ENCODE measurements around the gene CSPG4.
A peak's percentile ranks its signal among the peaks of the same experiment; 100 is the strongest.
"Not testable (repeated sequence)": the region's sequence is repeated elsewhere in the genome, so short reads cannot be mapped to it uniquely, and the experiment has no call there.

Gene CSPG4

DNA sequence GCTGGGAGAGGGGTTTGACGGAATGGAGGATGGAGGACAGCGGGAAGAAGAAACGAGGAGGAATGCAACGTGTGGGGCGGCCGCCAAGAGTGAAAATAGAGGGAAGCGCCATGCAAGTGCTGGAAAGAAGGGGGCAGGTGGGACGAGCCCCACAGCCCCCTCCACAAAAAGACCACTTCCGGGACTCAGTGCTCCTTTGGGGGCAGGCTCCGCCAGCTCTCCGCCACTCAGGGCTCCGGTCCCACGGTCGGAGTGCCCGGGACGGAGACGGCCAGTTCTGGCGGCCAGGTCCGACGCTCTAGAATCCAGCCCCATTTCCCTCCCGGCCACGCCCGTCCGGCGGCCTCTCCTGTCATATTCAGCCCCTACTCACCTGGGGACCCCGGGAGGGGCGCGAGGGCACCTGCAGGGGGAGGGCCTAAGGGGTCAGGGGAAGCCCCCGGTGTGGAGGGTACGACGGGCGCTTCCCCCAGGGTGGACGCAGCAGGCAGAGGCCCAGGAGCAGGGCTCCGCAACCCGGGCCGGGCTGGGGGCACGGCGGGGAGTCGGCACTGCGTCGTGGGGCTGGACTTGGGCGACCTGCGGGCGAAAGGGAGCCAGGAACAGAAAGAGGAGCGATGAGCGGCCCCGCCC, 25.5 kb upstream of the CSPG4 start:
- DNase-seq = no peak

DNA sequence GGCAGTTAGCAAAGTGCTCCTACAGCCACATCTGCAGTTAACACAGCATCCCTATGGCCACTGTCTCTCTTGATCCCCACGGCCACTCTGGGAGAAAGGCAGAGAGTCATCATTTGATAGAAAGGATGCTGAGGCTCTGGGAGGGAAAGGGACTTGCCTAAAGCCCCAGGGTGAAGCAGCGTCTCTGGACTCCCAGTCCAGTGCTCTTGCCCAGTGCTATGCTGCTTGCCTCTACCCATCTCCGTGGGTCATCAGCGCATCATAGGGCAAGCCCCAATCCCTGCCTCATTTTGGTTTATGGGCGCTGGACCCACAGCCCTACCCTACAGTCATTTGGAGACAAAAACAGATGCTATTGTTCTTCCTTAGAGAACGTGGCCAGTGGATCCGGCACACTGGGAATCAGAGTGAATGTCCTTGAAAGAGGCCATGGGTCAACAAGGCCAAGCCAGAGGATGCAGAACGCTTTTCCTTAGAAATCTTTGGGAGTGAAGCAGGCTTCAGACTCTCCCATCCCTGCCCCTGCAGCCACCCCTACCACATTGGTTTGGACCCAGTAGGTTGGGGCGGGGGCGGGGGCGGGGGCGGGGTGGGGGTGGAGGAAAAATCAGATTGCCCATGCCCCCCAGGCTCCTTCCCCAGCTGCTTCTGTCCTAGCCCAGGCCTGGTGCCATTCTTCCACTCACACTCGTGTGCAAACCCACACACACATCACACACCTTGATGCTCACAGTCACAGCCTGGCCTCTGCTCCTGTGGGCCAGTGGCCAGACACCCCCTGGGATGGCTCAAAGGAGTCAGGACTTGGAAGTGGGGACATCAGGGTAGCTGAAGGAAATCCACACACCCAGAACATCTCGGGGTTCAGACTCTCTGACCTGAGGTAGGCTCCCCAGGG, 24.7 kb upstream of the CSPG4 start:
- DNase-seq = not testable (repeated sequence)

DNA sequence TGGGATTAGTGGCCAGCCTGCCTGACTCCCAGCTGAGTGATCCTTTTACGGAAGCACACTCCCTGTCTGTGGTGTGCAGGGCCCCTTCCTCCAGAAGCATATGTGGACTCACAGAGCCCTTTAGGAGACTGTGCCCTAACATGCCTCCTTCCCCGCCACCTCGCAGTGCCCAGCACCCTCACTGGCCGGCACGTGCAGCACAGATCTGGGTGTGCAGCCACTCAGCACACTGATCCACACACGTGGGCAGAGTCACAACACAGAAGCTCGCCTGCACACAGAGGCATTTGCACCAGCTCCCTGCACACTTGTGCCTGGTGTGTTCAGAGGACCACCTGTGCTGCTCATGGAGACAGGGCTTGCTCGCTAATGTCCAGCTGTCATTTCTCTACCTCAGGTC, 23.6 kb upstream of the CSPG4 start:
- DNase-seq = no peak

DNA sequence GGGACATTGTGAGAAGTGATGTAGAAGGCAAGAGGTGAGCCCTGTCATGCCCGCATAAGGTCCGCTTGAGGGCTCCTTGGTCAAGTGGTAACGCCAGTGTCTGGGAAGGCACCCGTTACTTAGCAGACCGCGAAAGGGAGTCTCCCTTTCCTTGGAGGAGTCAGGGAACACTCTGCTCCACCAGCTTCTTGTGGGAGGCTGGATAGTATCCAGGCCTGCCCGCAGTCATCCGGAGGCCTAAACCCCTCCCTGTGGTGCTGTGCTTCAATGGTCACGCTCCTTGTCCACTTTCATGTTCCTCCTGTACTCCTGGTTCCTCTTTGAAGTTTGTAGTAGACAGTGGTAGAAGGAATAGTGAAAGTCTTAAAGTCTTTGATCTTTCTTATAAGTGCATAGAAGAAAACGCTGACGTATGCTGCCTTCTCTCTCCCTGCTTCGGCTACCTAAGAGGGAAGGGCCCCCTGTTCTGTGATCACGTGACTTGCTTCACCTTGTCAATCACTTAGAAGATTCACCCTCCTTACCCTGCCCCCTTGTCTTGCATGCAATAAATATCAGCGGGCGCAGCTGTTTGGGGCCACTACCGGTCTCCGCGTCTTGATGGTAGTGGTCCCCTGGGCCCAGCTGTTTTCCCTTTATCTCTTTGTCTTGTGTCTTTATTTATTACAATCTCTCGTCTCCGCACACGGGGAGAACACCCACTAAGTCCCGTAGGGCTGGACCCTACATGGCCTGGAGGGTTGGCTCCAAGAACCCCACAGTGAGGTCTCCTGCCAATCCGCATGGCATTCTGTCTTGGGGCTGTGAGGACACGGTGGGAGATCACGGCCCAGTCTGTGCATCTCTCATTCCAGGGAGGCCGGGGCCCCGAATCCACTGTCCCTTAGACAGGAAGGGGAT, 22.5 kb upstream of the CSPG4 start:
- not testable (repeated sequence) for DNase-seq

DNA sequence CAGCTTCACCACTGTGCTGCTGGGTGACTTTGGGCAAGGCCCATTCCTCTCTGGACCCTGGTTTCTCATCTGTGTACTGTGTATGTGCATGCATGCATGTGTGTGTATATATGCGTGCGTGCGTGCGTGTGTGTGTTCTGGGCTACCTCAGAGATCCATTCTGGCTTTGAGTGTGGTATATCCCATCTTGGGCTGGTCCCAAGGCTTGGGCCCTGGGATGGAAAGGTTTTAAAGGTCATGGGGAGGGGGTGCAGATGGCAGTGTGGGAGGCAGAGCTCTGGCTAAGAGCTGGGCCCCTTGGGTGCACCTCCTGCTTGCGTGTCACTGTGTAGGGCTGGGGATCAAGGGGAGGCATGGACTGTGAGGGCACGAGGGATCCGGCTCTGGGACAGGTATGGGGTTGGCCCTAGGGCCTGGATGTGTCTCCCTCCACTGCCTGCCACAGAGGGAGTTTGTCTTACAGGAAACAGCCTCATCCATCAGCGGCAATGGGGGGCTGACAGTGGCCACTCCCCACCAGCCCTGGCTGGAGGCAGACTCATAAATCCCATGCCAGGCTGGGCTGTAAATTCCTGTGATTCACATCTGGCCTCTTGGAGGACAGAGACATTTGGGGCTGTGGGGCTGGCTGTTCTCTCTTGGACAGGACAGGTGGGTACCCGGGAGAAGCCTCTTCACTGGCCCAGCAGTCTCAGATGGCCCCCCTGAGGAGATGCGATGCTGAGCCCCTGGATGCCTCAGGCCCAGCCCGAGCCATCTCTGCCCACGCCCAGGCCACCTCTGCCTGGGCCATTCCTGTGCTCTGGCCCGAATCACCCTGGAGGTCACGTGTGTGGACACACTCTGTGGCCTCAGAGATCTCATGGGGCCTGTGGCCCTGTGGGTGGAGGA, 21.4 kb upstream of the CSPG4 start:
- DNase-seq = no peak

DNA sequence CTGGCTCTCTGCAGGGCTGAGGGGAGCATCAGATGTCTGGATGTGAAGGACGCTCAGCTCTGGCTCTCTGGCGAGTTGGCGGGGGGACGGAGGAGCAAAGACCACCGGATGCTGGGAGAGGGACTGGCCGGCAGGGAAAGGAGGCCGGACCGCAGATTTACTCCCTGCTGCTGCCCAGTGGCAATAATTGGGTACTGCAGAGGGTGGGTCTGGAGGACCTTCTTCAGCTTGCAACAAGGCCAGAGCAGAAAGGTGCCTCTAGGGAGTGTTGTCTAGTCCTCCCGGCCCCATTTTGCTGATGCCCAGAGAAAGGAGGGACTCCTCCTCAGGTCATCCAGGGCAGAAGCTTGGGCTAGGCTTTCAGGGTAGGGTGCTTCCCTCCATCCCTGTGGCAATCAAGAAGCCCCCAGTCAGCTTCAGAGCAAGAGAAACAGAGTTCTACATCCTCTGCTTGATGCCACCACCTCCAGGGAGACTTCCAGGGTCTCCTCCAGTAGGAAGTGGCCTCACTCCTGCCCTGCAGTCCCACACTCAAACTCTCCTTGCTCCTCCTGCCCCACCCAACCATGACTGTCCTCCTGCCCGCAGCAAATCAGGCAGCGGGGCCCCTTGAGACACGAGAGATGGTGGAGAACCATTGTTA, 20.3 kb upstream of the CSPG4 start:
- peak; percentile 42 for DNase-seq

DNA sequence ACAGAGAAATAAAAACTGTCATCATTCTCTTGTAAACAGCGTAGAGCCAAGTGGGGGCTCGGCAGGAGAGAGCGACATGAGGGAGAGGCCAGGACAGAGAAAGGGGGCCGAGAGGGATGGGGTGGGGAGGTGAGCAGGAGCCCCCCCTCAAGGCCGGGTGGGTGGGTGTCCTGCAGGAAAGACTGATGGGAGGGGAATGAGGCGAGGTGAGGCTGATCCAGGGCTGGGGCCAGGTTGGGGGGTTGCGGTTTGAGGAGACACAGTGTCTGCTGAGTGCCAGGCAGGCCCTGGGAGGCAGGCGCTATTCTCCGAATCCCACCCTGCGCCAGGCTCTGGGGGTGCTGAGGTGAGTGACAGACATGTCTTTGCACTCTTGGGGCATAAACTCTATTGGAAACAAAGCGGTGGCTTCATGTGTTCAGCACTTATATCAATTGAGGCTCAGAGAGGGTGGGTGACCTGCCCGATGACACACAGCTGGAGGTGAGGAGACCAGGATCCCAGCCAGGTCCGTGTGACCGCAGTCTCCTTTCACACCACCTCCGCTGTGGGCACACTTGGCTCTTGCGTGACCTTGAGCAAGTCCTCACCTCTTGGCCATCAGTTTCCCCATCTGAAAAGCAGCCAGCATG, 19.6 kb upstream of the CSPG4 start:
- DNase-seq = no peak

DNA sequence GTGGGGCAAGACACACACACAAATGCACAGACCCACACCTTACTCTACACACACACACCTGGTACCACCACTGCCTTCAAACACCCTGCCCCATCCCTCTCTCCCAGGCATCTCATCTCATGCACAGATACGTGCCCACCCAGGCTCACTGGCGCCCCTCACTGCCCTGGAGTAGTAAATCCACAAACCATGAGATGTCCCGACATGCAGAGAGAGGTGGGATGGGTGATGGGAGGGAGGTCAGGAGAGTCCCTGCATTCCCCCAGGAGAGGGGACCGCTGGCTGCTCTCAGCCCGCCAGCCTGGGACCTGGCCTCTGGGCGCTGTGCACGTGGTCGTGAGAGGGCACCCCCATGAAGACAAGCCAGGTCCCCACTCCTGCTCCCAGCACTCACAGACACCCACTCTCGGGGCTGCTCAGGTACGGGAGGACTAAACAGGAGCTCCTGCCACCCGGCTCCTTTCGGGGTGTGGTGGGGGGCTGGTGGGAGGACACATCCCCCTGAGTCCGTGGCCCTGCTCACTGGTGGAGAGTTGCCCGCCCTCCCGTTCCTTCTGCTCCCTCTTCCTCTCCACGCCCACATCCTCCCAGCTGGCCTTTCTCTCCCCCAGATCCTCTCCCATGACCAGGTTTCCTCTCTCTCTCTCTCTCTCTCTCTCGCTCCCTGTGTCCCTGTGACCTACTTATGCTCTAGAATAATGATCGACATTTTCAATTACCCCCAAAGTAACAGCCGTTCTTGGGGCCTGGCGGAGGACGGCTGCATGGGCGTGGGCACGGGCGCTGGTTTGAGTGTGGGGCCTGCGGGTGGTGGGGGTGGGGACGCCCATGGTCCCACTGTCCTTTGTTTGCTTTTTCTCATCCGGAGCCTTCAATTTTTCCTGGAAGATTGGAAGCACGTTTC, 18.9 kb upstream of the CSPG4 start:
- no peak for DNase-seq

DNA sequence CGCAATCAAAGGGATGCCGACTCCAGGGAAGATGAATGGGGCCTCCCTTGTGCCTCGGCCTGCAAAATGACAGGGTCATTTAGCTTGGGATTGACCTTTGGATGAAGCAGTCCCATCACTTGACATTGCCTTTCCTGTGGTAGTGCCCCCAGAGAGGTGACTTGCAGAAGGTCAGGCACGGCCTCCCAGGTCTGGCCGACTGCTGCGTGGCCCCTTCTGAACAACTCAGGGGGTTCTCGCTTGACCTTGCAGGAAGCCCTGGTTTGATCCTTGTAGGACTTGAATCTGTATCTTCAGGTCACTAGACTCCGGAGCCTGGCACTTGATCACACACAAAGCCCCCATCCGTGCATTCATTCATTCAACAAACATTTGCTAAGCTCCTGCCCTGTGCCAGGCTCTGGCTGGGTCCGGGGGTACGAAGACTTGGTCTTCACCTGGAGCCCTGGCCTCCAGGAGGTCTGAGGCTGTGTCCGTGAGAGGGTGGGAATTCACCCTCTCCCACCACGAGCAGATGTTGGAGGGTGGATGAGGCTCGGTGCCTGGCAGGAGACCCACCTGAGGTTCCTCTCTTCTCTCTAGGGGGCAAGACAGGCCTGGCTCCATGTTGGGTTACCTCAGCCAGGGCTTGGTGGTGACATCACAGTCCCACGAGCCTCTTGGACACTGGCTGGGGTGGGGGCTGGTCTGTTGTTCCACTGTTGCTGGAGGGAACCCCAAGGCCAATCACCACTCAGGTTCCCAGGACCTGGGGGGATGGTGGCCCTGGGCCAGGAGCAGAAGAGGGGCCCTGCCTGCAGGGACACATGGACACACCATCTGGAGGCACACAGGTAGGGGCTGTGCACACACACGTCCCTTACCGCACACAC, 18.0 kb upstream of the CSPG4 start:
- not testable (repeated sequence) for DNase-seq

DNA sequence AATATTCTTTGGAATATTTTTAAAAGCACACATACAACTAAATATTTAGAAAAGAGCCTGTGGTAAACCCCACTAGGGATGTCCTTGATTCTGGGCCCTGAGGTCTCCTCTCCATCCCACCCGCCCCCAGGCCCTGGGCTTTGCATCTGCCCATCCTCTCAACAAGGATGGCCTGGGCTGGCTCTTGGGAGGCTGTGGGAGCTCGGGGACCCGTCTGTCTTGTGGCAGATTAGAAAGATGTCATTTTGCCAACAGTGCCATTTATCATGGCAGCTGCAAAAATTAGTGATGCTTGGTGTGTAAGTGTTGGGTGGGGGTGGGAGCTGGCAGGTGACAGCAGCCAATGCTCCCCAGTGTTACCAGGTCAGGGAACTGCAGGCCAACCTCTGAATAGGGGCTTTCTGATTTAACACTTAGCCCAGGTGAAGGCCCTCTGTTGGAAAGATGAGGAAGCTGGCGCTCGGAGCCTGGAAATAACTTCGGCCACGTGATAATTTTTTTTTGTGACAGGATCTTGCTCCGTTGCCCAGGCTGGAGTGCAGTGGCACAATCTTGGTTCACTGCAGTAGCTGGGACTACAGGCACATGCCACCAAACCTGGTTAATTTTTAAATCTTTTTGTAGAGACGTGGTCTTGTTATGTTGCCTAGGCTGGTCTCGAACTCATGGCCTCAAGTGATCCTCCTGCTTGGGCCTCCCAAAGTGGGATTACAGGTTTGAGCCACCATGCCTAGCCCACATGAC, 16.9 kb upstream of the CSPG4 start:
- DNase-seq = no peak

DNA sequence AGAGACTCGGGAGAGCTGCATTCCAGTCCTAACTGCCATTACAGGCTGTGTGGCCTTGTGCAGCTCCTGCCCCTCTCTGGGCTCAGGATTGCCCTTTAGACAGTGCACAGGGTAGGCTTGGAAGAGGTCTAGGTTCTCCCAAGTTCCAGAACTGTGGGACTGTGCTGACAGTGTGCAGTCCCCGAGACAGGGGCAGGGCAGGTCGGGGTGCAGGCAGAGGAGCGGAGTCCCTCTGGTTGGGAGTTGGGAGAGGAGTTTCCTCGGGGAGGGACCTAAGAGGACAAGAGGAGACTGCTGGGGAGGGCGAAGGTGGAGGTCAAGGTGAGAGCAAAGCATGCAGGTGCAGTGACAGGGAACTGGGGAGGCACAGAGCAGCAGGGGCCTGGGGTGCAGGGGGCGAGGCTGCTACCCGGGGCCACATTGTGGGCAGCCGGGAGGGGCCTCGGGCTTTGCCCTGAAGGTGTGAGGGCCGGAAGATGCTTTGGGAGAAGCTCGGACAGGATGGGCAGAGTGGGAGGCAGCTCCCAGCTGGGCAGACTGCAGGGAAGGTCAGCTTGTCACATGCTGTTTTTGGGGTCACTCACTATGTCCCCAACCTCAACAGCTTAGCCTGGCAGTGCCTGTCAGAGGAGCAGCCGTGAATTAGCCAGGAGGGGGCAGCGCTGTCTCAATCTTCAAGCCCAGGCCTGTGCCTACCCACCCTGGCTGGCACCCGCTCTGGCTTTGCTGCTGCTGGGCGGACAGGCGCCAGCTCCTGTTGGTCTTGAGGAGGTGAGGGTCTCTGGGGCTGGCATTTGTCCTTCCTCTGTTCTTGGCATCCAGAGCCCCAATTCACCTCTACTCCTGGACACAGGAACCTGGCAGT, 15.4 kb upstream of the CSPG4 start:
- peak; percentile 75 for DNase-seq

DNA sequence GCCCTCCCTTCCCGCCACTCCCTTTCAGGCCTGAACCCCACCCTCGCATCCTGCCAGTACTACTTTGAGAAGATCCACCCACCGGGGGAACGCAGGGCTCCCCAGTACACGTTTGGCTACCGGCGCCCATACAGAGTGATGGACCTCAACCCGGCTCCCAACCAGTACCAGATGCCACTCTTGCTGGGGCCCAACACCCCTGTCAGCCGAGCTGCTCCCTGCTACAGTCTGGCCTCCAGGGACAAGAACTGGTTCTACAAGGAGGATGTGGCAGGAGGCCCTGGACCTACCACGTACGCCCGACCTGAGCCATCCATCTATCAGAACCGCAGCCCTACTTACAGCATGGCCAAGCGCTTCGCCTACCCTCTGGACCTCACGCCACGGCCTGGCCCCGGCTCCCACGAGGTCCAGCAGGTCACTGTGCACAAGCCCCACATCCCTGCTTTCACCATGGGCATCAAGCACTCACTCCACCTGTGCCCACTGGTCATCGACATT, 14.4 kb upstream of the CSPG4 start:
- DNase-seq = no peak

DNA sequence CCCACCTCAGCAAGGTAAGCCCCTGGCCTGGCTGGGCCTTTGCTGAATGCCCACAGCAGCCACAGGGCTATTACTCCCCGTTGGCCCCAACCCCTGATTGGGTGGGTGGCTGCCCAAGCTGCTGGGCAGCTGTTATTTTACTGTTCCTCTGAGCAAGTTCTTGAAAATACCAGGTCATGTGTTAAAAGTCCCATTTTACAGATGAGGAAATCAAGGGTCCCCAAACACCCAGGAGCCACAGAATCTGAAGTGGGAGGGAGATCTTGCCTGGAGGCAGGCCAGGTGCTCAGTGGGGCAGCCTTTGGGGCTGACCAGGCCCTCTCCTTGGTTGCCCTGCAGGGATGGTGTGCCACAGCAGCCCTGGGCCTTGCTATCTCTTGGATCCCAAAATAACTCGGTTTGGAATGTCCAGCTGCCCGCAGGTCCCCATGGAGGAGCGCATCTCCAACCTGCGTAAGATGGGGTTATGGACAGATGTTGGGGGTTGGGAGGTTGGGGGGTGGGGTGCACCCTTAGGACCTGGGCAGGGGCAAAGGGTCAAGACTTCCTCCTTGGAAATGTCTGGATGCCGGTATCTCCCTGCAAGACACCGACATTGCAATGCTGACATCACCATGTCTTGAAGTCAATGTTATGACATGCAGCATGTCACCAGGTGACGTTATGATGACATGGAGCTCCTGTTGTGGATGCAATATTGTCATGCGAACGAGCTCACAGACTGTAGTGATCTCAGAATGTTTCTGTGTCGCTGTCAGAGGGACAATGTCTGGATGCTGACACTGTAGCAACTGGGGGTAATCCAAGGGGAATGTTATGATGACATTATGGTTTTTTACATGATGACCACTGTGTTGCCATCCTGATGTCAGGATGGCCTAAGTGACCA, 13.3 kb upstream of the CSPG4 start:
- no peak for DNase-seq

DNA sequence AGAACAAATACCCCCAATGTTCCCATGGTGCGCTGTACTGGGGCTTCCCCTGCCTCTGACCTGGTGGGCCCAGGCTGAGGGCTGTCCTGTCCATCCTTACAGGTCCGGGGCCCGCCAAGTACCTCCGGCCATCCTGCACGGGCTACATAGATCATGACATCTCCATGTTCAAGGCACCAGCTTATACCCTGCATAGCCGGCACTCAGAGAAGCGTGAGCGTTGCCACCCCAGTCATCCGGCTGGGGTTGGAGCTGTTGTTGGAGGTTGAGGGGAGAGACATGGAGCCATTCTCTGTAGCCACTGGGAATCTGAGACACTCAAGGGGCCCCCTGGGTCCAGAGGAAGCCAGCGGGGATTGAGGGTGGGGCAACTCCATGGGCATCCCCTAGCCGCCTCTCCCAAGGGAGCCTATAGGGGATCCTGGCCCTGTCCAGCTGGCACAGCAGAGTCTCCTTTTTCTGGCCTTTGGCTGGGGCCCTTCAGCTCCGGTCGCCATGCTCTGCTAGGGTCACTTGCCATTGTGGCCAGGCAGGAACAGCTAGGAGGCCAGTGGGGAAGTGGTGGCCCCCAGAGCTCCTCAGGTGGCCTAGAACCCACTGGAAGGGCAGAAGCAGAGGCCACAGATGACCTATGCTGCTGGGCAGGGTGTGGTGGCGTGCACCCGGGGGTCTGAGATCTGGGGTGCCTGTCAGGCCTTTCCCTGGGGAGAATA, 12.5 kb upstream of the CSPG4 start:
- no peak for DNase-seq
